HG03354 (cell line): ENCODE data around the gene CENPU.
"Not testable (repeated sequence)": the region's sequence is repeated elsewhere in the genome, so short reads cannot be mapped to it uniquely, and the experiment has no call there.

ENCODE experiments used
- ATAC-seq: cut with Tn5 transposase; IDR thresholded peaks from one replicate; pipeline ENCODE4 v1.9.1; 2021; ENCODE audit warnings: mild to moderate bottlenecking; ENCODE audit not compliant: unreplicated experiment, poor library complexity, severe bottlenecking

CENPU gene

GRCh38 chr4:184752496-184753275 is 18.8 kb upstream of the CENPU start:
- no peak for ATAC-seq

DNA sequence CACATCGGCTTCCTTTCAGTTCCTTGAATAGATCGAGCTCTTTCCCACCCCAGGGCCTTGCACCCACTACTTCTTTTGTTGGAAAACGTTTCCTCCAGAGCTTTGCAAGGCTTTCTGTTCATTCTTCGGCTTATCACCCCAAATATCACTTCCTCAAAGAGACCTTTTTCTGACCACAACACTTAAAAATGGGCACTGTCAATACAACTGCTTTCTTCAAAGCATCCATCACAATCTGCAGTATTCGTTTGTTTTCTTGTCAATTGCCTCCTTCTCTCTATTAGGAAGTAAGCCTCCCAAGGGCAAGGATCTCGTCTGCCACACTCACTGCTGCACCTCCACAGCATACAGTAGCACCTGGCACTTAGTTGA is 17.7 kb upstream of the CENPU start:
- no peak for ATAC-seq

- ATAC-seq, result no peak
Measured at GRCh38 chr4:184750926-184751584, 17.2 kb upstream of the CENPU start.

GRCh38 chr4:184748251-184748652 is 14.4 kb upstream of the CENPU start:
- no peak for ATAC-seq

DNA sequence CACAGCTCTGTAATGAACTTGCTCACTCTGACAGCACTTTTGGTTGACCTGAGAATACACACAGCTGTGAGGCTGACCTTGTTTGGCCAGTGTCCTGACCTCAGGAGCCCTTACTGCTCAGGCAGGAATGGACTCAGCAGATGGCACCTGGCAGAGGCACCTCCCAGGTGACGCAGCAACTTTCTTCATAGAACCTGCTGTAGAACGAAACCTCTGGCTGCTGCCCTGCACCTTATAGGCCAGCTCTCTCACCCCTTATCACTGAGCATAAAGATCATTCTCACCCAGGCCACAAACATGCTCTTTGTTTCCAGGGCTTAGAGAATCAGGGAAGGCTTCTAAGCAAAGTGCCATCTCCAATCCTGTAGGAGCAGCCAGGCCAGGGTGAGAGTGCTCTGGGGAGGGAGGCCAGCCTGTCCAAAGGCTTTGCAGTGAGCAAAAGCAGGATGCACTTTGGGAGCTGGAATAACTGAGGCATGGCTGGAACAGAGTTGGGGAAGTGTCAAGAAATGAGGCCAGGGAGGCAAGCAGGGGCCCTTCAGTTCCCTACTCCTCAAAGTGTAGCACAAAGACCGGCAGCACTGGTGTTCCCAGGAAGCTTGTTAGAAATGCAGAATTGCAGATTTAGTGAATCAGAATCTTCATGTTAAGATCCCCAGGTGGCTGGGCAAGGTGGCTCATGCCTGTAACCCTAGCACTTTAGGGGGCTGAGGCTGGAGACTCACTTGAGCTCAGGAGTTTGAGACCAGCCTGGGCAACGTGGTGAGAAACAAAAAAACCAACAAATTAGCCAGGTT is 13.3 kb upstream of the CENPU start:
- ATAC-seq, result no peak

GRCh38 chr4:184745831-184746795 is 12.2 kb upstream of the CENPU start:
- ATAC-seq, result peak; percentile 84

GRCh38 chr4:184744236-184744635 is 10.3 kb upstream of the CENPU start:
- no peak for ATAC-seq

DNA sequence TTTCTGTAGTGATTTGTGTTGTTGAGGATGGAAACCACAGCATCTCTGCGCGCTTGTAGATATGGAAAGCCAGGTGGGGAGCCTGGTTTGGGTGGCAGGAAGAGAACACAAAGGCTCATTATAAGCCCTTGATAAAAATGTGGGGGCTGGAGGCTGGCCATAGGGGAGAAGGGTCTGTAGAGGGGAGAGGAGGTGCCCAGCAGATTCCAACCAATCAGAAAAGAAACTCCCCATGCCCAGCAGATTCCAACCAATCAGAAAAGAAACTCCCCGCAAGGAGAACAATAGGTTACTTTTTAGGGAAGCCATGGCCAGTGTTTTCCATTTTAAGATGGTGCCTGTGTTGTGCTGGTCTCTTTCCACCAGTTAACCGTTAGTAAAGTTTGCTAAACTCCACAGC is 9.8 kb upstream of the CENPU start:
- no peak for ATAC-seq

DNA sequence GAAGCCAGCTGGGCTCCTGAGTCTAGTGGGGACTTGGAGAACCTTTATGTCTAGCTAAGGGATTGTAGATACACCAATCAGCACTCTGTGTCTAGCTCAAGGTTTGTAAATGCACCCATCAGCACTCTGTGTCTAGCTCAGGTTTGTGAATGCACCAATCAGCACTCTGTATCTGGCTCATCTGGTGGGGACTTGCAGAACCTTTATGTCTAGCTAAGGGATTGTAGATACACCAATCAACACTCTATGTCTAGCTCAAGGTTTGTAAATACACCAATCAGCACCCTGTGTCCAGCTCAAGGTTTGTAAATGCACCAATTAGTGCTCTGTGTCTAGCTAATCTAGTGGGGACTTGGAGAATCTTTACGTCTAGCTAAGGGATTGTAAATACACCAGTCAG is 7.8 kb upstream of the CENPU start:
- ATAC-seq, result not testable (repeated sequence)

DNA sequence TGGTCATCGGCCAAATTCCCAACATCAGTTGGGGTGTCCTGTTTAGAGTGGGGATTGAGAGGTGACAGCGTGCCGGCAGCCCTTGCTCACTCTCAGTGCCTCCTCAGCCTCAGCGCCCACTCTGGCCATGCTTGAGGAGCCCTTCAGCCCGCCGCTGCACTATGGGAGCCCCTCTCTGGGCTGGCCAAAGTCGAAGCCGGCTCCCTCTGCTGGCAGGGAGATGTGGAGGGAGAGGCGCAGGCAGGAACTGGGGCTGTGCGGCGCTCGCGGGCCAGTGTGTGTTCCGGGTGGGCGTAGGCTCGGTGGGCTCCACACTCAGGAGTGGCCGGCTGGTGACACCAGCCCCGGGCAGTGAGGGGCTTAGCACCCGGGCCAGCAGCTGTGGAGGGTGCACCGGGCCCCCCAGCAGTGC is 7.1 kb upstream of the CENPU start:
- ATAC-seq, result no peak

GRCh38 chr4:184739575-184739974 is 5.7 kb upstream of the CENPU start:
- not testable (repeated sequence) for ATAC-seq

DNA sequence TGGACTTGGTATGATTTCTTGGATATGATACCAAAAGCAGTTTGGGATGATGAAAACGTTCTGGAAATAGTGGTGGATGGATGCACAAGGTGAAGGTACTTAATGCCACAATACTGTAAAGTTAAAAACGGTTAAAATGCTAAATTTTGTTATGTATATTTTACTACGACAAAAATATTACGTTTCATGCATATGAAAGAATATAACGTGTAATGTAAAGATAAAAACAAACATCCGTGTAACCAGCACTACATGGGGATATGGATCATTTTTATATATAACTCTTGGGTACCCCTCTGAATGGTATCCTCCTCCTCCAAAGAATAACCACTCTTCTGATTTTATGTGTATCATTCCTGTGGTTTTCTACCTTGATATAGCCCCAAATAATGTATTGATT is 862 bp upstream of the CENPU start:
- no peak for ATAC-seq

GRCh38 chr4:184732126-184732525 is 1.8 kb downstream of the CENPU start:
- ATAC-seq, result no peak

DNA sequence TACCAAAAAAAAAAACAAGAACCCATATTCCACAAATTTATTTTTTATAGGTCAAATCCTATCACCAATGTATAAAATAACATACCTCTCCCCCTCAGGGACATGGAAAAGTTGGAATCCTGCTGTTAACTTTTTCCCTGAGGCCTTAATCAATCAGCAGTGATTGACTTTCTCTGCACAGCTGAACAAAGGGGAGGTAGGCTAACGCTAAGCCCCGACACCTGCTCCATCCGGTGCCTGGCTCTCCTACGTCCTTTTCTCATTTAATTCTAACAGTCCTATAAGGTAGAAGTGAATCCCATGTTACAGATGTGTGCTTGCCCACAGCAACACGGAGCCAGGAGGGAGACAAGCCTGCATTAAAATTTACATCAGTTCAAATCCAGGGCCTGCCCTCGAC is 2.8 kb downstream of the CENPU start:
- ATAC-seq, result no peak

- ATAC-seq, result no peak
Measured at GRCh38 chr4:184729946-184730345, 4.0 kb downstream of the CENPU start.

- no peak for ATAC-seq
Measured at GRCh38 chr4:184728858-184729257, 5.0 kb downstream of the CENPU start.

GRCh38 chr4:184727430-184727829 is 6.5 kb downstream of the CENPU start:
- no peak for ATAC-seq

DNA sequence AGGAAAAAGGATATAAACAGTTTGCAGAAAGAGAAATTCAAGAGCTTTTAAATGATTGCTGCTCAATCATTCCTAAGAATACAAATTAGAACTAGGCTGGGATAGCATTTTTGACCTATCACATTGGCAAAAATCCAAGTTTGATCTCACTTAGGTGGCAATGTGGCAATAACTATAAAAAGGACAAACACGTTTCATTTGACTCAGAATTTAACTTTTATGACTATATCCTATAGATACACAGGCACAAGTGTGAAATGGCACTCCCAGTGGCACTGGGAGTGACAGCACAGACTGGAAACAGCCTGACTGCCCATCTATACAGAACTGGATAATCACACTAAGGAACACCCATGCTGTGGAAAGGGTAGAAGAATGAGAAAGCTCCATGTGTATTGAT is 11.1 kb downstream of the CENPU start:
- ATAC-seq, result no peak

DNA sequence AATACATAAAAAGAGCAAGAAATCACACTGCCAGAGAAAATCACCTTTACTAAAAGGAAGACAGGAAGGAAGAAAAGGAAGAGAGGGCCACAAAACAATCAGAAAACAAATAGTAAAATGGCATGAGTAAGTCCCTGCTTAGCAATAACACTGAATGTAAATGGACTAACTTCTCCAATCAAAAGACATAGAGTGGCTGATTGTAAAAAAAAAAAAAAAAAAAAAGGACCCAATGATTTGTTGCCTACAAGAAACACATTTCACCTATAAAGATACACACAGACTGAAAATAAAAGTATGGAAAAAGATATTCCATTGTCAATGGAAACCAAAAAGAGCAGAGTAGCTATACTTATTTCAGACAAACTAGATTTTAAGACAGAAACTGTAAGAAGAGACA is 12.6 kb downstream of the CENPU start:
- ATAC-seq, result no peak

- no peak for ATAC-seq
Measured at GRCh38 chr4:184719407-184719806, 14.5 kb downstream of the CENPU start.
